ENCODE measurements around the gene SENP3. TPM values are rescaled to one million over a fixed set of nuclear protein-coding genes. Genes with fewer than 3 reads are reported as not detected.

The SENP3 gene
- total and polyA plus RNA-seq, 2 of the 13 experiments (the other 11 are each of a cell fraction or from before 2014, with no cell fraction given), result 55.8 to 75.4 TPM

DNA sequence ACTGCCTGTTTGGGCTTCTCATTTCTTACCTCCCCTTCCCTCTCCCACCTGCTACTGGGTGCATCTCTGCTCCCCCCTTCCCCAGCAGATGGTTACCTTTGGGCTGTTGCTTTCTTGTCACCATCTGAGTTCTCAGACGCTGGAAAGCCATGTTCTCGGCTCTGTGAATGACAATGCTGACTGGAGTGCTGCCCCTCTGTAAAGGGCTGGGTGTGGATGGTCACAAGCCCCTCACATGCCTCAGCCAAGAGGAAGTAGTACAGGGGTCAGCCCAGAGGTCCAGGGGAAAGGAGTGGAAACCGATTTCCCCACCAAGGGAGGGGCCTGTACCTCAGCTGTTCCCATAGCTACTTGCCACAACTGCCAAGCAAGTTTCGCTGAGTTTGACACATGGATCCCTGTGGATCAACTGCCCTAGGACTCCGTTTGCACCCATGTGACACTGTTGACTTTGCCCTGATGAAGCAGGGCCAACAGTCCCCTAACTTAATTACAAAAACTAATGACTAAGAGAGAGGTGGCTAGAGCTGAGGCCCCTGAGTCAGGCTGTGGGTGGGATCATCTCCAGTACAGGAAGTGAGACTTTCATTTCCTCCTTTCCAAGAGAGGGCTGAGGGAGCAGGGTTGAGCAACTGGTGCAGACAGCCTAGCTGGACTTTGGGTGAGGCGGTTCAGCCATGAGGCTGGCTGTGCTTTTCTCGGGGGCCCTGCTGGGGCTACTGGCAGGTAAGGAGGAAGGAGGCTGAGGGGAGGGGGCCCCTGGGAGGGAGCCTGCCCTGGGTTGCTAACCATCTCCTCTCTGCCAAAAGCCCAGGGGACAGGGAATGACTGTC lies 17.5 kb downstream of the SENP3 start, which contains the start of gene CD68 (continued):
- TF ChIP-seq THAP9 (CRISPR knock-in tag; IDR thresholded peaks at IDR 0.05; ENCODE audit: borderline replicate concordance) (peak; percentile 11; the same call in 1 of the 2 replicates), PREB (CRISPR knock-in tag; IDR thresholded peaks at IDR 0.05) (no peak), GFI1 (CRISPR knock-in tag; IDR thresholded peaks at IDR 0.05; ENCODE audit: borderline replicate concordance) (0 out of 2 replicates have a peak, but pooled peaks have one; percentile 43), MAZ (IDR thresholded peaks at IDR 0.05; ENCODE audit: borderline replicate concordance, low read depth, low read length) (no peak), MAZ (CRISPR knock-in tag; IDR thresholded peaks at IDR 0.05; ENCODE audit: low read depth) (peak; percentile 57), ATAD3A (CRISPR knock-in tag; IDR thresholded peaks at IDR 0.05) (no peak), ZNF572 (CRISPR knock-in tag; IDR thresholded peaks at IDR 0.05) (peak; percentile 60; the same call in 1 of the 2 replicates), ZNF850 (CRISPR knock-in tag; conservative IDR thresholded peaks at IDR 0.05) (no peak; the same call in 1 of the 2 replicates), ZNF788 (CRISPR knock-in tag; IDR thresholded peaks at IDR 0.05; ENCODE audit: borderline replicate concordance) (no peak; the same call in 1 of the 2 replicates), RXRA (CRISPR knock-in tag; IDR thresholded peaks at IDR 0.05) (peak; percentile 53; the same call in 1 of the 2 replicates), ZNF709 (CRISPR knock-in tag; IDR thresholded peaks at IDR 0.05) (peak; percentile 88; the same call in 1 of the 2 replicates), ZNF552 (CRISPR knock-in tag; IDR thresholded peaks at IDR 0.05; ENCODE audit: borderline replicate concordance) (0 out of 2 replicates have a peak, but pooled peaks have one; percentile 53), ZSCAN12 (CRISPR knock-in tag; IDR thresholded peaks at IDR 0.05) (peak; percentile 78; the same call in 1 of the 2 replicates), PAWR (CRISPR knock-in tag; IDR thresholded peaks at IDR 0.05; ENCODE audit: borderline replicate concordance) (no peak), BRCA1 (CRISPR knock-in tag; IDR thresholded peaks at IDR 0.05) (peak; percentile 58), SRSF9 (IDR thresholded peaks at IDR 0.05; ENCODE audit: borderline replicate concordance, insufficient read depth, low read depth, low read length, poor library complexity, severe bottlenecking) (no peak), NFKBIZ (CRISPR knock-in tag; IDR thresholded peaks at IDR 0.05) (no peak; the same call in none of the 2 replicates), CREB1 (IDR thresholded peaks at IDR 0.05) (no peak), CREB1 (CRISPR knock-in tag; IDR thresholded peaks at IDR 0.05) (peak; percentile 54; the same call in 1 of the 2 replicates), ZSCAN25 (CRISPR knock-in tag; IDR thresholded peaks at IDR 0.05) (peak; percentile 63; the same call in 1 of the 2 replicates), TP53 (CRISPR knock-in tag; conservative IDR thresholded peaks at IDR 0.05) (no peak), KMT2B (CRISPR knock-in tag; IDR thresholded peaks at IDR 0.05) (0 out of 2 replicates have a peak, but pooled peaks have one; percentile 23), SIX1 (CRISPR knock-in tag; IDR thresholded peaks at IDR 0.05; ENCODE audit: borderline replicate concordance) (0 out of 2 replicates have a peak, but pooled peaks have one; percentile 35)
- TF ChIP-seq, protein P1, sequence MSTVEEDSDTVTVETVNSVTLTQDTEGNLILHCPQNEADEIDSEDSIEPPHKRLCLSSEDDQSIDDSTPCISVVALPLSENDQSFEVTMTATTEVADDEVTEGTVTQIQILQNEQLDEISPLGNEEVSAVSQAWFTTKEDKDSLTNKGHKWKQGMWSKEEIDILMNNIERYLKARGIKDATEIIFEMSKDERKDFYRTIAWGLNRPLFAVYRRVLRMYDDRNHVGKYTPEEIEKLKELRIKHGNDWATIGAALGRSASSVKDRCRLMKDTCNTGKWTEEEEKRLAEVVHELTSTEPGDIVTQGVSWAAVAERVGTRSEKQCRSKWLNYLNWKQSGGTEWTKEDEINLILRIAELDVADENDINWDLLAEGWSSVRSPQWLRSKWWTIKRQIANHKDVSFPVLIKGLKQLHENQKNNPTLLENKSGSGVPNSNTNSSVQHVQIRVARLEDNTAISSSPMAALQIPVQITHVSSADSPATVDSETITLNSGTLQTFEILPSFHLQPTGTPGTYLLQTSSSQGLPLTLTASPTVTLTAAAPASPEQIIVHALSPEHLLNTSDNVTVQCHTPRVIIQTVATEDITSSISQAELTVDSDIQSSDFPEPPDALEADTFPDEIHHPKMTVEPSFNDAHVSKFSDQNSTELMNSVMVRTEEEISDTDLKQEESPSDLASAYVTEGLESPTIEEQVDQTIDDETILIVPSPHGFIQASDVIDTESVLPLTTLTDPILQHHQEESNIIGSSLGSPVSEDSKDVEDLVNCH (CRISPR knock-in tag; IDR thresholded peaks at IDR 0.05), result no peak
